HepG2 (cell line): ENCODE measurements around the gene ITIH3. TPM values are rescaled to one million over a fixed set of nuclear protein-coding genes. Genes with fewer than 3 reads are reported as not detected.

Experiments used
- ATAC-seq: fragments of 200-7000 bp; cut with Tn5 transposase; 3 replicates; pipeline ENCODE4 v1.9.1; 2020; ENCODE audit warnings: mild to moderate bottlenecking, moderate library complexity
- BruUV-seq: library from RNA; stranded (reverse); fragments of 400-500 nt; replicated peaks from 2 replicates; lab custom pipeline; 2021; lab: Mats Ljungman, UMichigan
- CTCF ChIA-PET: fragments of 300-600 bp; formaldehyde crosslinking; extraction: SDS; loops from one replicate; lab custom pipeline; 2021; ENCODE audit warnings: low total read pairs, inconsistent platforms, low intra/inter-chr PET ratio; lab: Yijun Ruan, JAX
- POLR2A ChIA-PET: fragments of 350-600 bp; sonication (Branson Sonifier 250); formaldehyde crosslinking; loops from one replicate; lab custom pipeline; 2020; ENCODE audit warnings: antibody characterized with exemption, inconsistent platforms; lab: Yijun Ruan, JAX
- DNase-seq: peaks from one replicate; pipeline ENCODE4 v3.0.0-alpha.2; 2015; ENCODE audit warnings: low spot score
- FAIRE-seq: peaks from 3 replicates; lab custom pipeline; 2011; peaks lifted over from hg19 to GRCh38; lab: Jason Lieb, UNC
- H2AFZ ChIP-seq: one replicate; pipeline ENCODE4 v1.6.1; 2011; ENCODE audit warnings: low read length, inconsistent platforms
- H3K27ac ChIP-seq: fragments of 300-600 bp; 3 replicates; pipeline ENCODE4 v1.8.0; 2011; ENCODE audit warnings: mixed run types, mild to moderate bottlenecking, mixed read lengths, low read length, inconsistent platforms; ENCODE audit not compliant: insufficient read depth; ENCODE audit errors: extremely low read length
- H3K27me3 ChIP-seq, 2 experiments: fragments of 200-600 bp in 1 of 2; 2 replicates in 1 of 2; 3 replicates in 1 of 2; pipeline versions ENCODE4 v1.6.0 to v1.8.0; 2011; ENCODE audit warnings: low read length in 2 of 2, mild to moderate bottlenecking in 2 of 2, moderate library complexity in 2 of 2, inconsistent platforms in 1 of 2; ENCODE audit not compliant: insufficient read depth in 2 of 2, control insufficient read depth in 1 of 2
- H3K36me3 ChIP-seq, 2 experiments: fragments of 200-600 bp in 1 of 2; replicated peaks in 1 of 2; 2 replicates in 1 of 2; 3 replicates in 1 of 2; pipeline versions ENCODE4 v1.5.1 to v1.8.0; 2011; ENCODE audit warnings: low read length in 2 of 2, inconsistent platforms in 1 of 2; ENCODE audit not compliant: insufficient read depth in 2 of 2, control insufficient read depth in 1 of 2
- H3K4me1 ChIP-seq: 2 replicates; pipeline ENCODE4 v1.5.1; 2012; ENCODE audit warnings: low read length, inconsistent platforms; ENCODE audit not compliant: insufficient read depth
- H3K4me2 ChIP-seq: 2 replicates; pipeline ENCODE4 v1.6.0; 2011; ENCODE audit warnings: low read depth, low read length, inconsistent platforms
- H3K4me3 ChIP-seq, 3 experiments: fragments of 200-600 bp in 1 of 3; sonication (generic), shearing (Covaris generic) in 1 of 3; replicated peaks in 1 of 3; 2 replicates each; pipeline ENCODE4 v1.5.1; 2011 to 2016; ENCODE audit warnings: low read length in 3 of 3, inconsistent platforms in 2 of 3, low read depth in 2 of 3, mild to moderate bottlenecking in 2 of 3, control low read depth in 1 of 3, mixed read lengths in 1 of 3; ENCODE audit not compliant: insufficient read depth in 1 of 3
- H3K79me2 ChIP-seq: one replicate; pipeline ENCODE4 v1.6.1; 2011; ENCODE audit warnings: low read length, inconsistent platforms; ENCODE audit not compliant: insufficient read depth
- H3K9ac ChIP-seq: 2 replicates; pipeline ENCODE4 v1.6.0; 2011; ENCODE audit warnings: mild to moderate bottlenecking, low read depth, low read length, inconsistent platforms; ENCODE audit not compliant: insufficient read depth
- H3K9me3 ChIP-seq: 2 replicates; pipeline ENCODE4 v1.5.1; 2012; ENCODE audit warnings: mild to moderate bottlenecking, low read length
- H4K20me1 ChIP-seq: 2 replicates; pipeline ENCODE4 v1.6.0; 2011; ENCODE audit warnings: inconsistent platforms, mild to moderate bottlenecking, low read length, moderate library complexity; ENCODE audit not compliant: insufficient read depth
- ATF5 ChIP-seq: sonication (generic); formaldehyde crosslinking; IDR thresholded peaks from 2 replicates; pipeline ENCODE4 v1.4.0; 2020; ENCODE audit warnings: mild to moderate bottlenecking, low read depth, missing genetic modification reagents
- BCL3 ChIP-seq: sonication (generic); formaldehyde crosslinking; IDR thresholded peaks from 2 replicates; pipeline ENCODE4 v1.5.1; 2020; ENCODE audit warnings: mild to moderate bottlenecking, missing genetic modification reagents, moderate library complexity
- BORCS8-MEF2B ChIP-seq: sonication (generic); formaldehyde crosslinking; IDR thresholded peaks from 2 replicates; pipeline ENCODE4 v1.8.0; 2022; ENCODE audit warnings: mild to moderate bottlenecking, missing genetic modification reagents
- CBX5 ChIP-seq: sonication (generic); formaldehyde crosslinking; IDR thresholded peaks from 2 replicates; pipeline ENCODE4 v1.4.0; 2020; ENCODE audit warnings: missing genetic modification reagents, borderline replicate concordance
- FOSL2 ChIP-seq: sonication (generic); formaldehyde crosslinking; IDR thresholded peaks from 2 replicates; pipeline ENCODE4 v1.4.0; 2020; ENCODE audit warnings: missing genetic modification reagents
- FOXJ3 ChIP-seq: sonication (generic); formaldehyde crosslinking; IDR thresholded peaks from 2 replicates; pipeline ENCODE4 v1.4.0; 2020; ENCODE audit warnings: missing genetic modification reagents, mild to moderate bottlenecking, borderline replicate concordance
- GATAD2A ChIP-seq: IDR thresholded peaks from 2 replicates; pipeline ENCODE4 v1.6.1; 2016
- HMGA1 ChIP-seq: sonication (generic); formaldehyde crosslinking; conservative IDR thresholded peaks from 2 replicates; pipeline ENCODE4 v1.4.0; 2020; ENCODE audit warnings: missing genetic modification reagents
- KDM5A ChIP-seq: fragments of 200-600 bp; sonication (generic); IDR thresholded peaks from 2 replicates; pipeline ENCODE4 v1.7.0; 2018; ENCODE audit warnings: antibody characterized with exemption, mild to moderate bottlenecking, low read length, borderline replicate concordance
- SMAD1 ChIP-seq: sonication (generic); formaldehyde crosslinking; IDR thresholded peaks from 2 replicates; pipeline ENCODE4 v1.4.0; 2020; ENCODE audit warnings: missing genetic modification reagents, low read depth, mild to moderate bottlenecking, borderline replicate concordance
- TRIM24 ChIP-seq: sonication (generic); formaldehyde crosslinking; IDR thresholded peaks from 2 replicates; pipeline ENCODE4 v1.8.0; 2022; ENCODE audit warnings: mild to moderate bottlenecking, missing genetic modification reagents
- ZFP62 ChIP-seq: sonication (generic); formaldehyde crosslinking; IDR thresholded peaks from 2 replicates; pipeline ENCODE4 v1.4.0; 2020; ENCODE audit warnings: missing genetic modification reagents
- ZMYM4 ChIP-seq: sonication (generic); formaldehyde crosslinking; IDR thresholded peaks from 2 replicates; pipeline ENCODE4 v1.8.1; 2023; ENCODE audit warnings: mild to moderate bottlenecking, missing genetic modification reagents
- ZNF274 ChIP-seq: sonication (generic); formaldehyde crosslinking; IDR thresholded peaks from 2 replicates; pipeline ENCODE4 v1.5.1; 2020; ENCODE audit warnings: mild to moderate bottlenecking, missing genetic modification reagents
- ZNF431 ChIP-seq: sonication (generic); formaldehyde crosslinking; IDR thresholded peaks from 2 replicates; pipeline ENCODE4 v1.9.0; 2022; ENCODE audit warnings: missing genetic modification reagents, low read depth, mild to moderate bottlenecking, borderline replicate concordance
- ZNF484 ChIP-seq: sonication (generic); formaldehyde crosslinking; IDR thresholded peaks from 2 replicates; pipeline ENCODE4 v1.5.1; 2020; ENCODE audit warnings: mild to moderate bottlenecking, low read depth, missing genetic modification reagents, borderline replicate concordance
- ZNF496 ChIP-seq: sonication (generic); formaldehyde crosslinking; IDR thresholded peaks from 2 replicates; pipeline ENCODE4 v1.8.1; 2023; ENCODE audit warnings: mild to moderate bottlenecking, moderate library complexity, missing genetic modification reagents; ENCODE audit not compliant: insufficient replicate concordance
- ZNF800 ChIP-seq: sonication (generic); formaldehyde crosslinking; IDR thresholded peaks from 2 replicates; pipeline ENCODE4 v1.4.0; 2020; ENCODE audit warnings: missing genetic modification reagents
- WGBS: methylation state at CpG from one replicate; pipeline ENCODE4 v1.1.6; 2017; ENCODE audit warnings: low lambda C conversion rate; 5-methylcytosine and 5-hydroxymethylcytosine counted together
- in situ Hi-C: cut with HindIII; loops from 2 replicates; pipeline ENCODE4 v1.10.0; 2017; ENCODE audit warnings: low pct_unique_long_range_greater_than_20kb; ENCODE audit not compliant: extremely low pct_ligation_motif_present
- intact Hi-C: fragments of 100-400 bp; cut with micrococcal nuclease; formaldehyde crosslinking; loops from one replicate; pipeline ENCODE4 v1.10.0; 2022; ENCODE audit not compliant: unreplicated experiment
- polyA plus RNA-seq, 8 experiments: library from polyadenylated mRNA; depleted of rRNA in 3 of 8; stranded (reverse) in 7 of 8; unstranded in 1 of 8; fragments of >200 nt; fragmentation: Illumina TruSeq in 4 of 8; extraction: Trizol in 4 of 8; gene quantifications; 2 replicates each; pipeline versions ENCODE4 v1.2.1 to v1.2.3, GENCODE V29; 2011 to 2016; ENCODE audit warnings: low read depth in 4 of 8, missing spikeins in 1 of 8, mixed read lengths in 1 of 8; ENCODE audit not compliant: insufficient read depth in 1 of 8
- total RNA-seq, 5 experiments: library from RNA; depleted of rRNA; stranded (reverse); fragments of >200 nt; fragmentation: Illumina TruSeq; extraction: Trizol; gene quantifications; 2 replicates each; pipeline ENCODE4 v1.2.3, GENCODE V29; 2016; ENCODE audit warnings: low read depth in 1 of 5

Gene ITIH3
- total and polyA plus RNA-seq, 2 of the 13 experiments (the other 11 are each of a cell fraction or from before 2014, with no cell fraction given): 105 to 632 TPM

GRCh38 chr3:52792413-52792812 lies 2.2 kb upstream of the ITIH3 start:
- FAIRE-seq (peak; percentile 88), ATAC-seq (peak; percentile 65), DNase-seq (peak; percentile 58)
- no peaks in the 10 kb centered on the region for H3K9me3 ChIP-seq
- no peaks in the 10 kb centered on the region for H3K27me3 ChIP-seq
- POLR2A ChIA-PET: interaction anchor here (1.0 to 10.9 kb wide), 7 partner anchors 13 to 337 kb away, joined by 3 to 466 read pairs (median 5); partner anchors contain the start of genes ITIH1, NEK4 and RFT1
- peaks cover 7 to 15% of the 10 kb centered on the region in 2 experiments; a peak in 3 of 5 replicates for H3K36me3 ChIP-seq
- in situ Hi-C loops (no loop called here), intact Hi-C loops (no loop called here)
- peaks cover 100% of the 10 kb centered on the region for H3K4me1 ChIP-seq
- H3K79me2 ChIP-seq: peaks cover 4% of the 10 kb centered on the region
- no peak overlapping the region for H3K4me3 ChIP-seq
- no TSS peak for BruUV-seq
- H3K4me2 ChIP-seq: peak overlapping the region; percentile 8
- WGBS: 30% methylated on average over 5 of the region's 7 CpGs
- no peaks in the 10 kb centered on the region for H4K20me1 ChIP-seq
- H3K9ac ChIP-seq: 0 out of 2 replicates have a peak overlapping the region, but pooled peaks have one; percentile 6
- CTCF ChIA-PET: interaction anchor here (1.0 kb wide), 1 partner anchor 49 kb away, joined by 3 read pairs; no protein-coding TSS in a partner anchor
- peak overlapping the region; percentile 9 for H3K27ac ChIP-seq
- H2AFZ ChIP-seq: no peak overlapping the region
- TF ChIP-seq FOXJ3 (CRISPR knock-in tag) (no peak), ZNF431 (CRISPR knock-in tag) (no peak), ZNF484 (CRISPR knock-in tag) (no peak), TRIM24 (CRISPR knock-in tag) (no peak), ZNF496 (CRISPR knock-in tag) (no peak), GATAD2A (CRISPR knock-in tag) (peak; percentile 53), ZNF274 (CRISPR knock-in tag) (0 out of 2 replicates have a peak, but pooled peaks have one; percentile 20), CBX5 (CRISPR knock-in tag) (no peak; the same call in 1 of the 2 replicates), SMAD1 (CRISPR knock-in tag) (no peak), ZMYM4 (no peak), BCL3 (no peak), KDM5A (no peak), HMGA1 (CRISPR knock-in tag) (no peak), ZFP62 (no peak), BORCS8-MEF2B (peak; percentile 53; the same call in 1 of the 2 replicates), ZNF800 (no peak), FOSL2 (CRISPR knock-in tag) (0 out of 2 replicates have a peak, but pooled peaks have one; percentile 0), ATF5 (CRISPR knock-in tag) (no peak)
